K562 (cell line): ENCODE data around the gene MLC1. TPM values are rescaled to one million over a fixed set of nuclear protein-coding genes. Genes with fewer than 3 reads are reported as not detected.

Experiments used
- ATAC-seq: fragments of 200-7000 bp; cut with Tn5 transposase; 3 replicates; pipeline ENCODE4 v1.9.1; 2020; ENCODE audit warnings: moderate library complexity
- BruUV-seq: library from RNA; stranded (reverse); fragments of 400-500 nt; replicated peaks from 2 replicates; lab custom pipeline; 2021; lab: Mats Ljungman, UMichigan
- CTCF ChIA-PET: fragments of 300-600 bp; formaldehyde crosslinking; extraction: SDS; loops from one replicate; lab custom pipeline; 2021; ENCODE audit warnings: low intra/inter-chr PET ratio; lab: Yijun Ruan, JAX
- POLR2A ChIA-PET: fragments of 300-600, 350-650 bp; sonication (Branson Sonifier 250); formaldehyde crosslinking; extraction: SDS; loops from one replicate; lab custom pipeline; 2021; ENCODE audit warnings: antibody characterized with exemption, inconsistent platforms; lab: Yijun Ruan, JAX
- DNase-seq, 4 experiments: peaks; one replicate each; pipeline versions ENCODE4 v3.0.0 to v3.0.0-alpha.2; 2011 to 2018; ENCODE audit warnings: low spot score in 3 of 4, mixed read lengths in 3 of 4; ENCODE audit errors: extremely low read depth in 1 of 4
- FAIRE-seq: peaks from 2 replicates; lab custom pipeline; 2011; peaks lifted over from hg19 to GRCh38; lab: Jason Lieb, UNC
- H2AFZ ChIP-seq: 2 replicates; pipeline ENCODE4 v1.6.0; 2011; ENCODE audit warnings: low read depth, low read length, control low read depth, inconsistent platforms
- H3K27ac ChIP-seq: fragments of 200-600 bp; 3 replicates; pipeline ENCODE4 v1.8.0; 2011; ENCODE audit warnings: low read depth, mild to moderate bottlenecking, control low read depth, inconsistent platforms, low read length, moderate library complexity, mixed read lengths; ENCODE audit errors: extremely low read depth
- H3K27me3 ChIP-seq, 2 experiments: fragments of 300-600 bp in 1 of 2; 2 replicates in 1 of 2; 3 replicates in 1 of 2; pipeline versions ENCODE4 v1.6.0 to v1.8.0; 2011; ENCODE audit warnings: inconsistent platforms in 2 of 2, low read length in 2 of 2, mild to moderate bottlenecking in 1 of 2, mixed read lengths in 1 of 2, moderate library complexity in 1 of 2; ENCODE audit not compliant: control insufficient read depth in 2 of 2, insufficient read depth in 2 of 2
- H3K36me3 ChIP-seq: fragments of 300-600 bp; 3 replicates; pipeline ENCODE4 v1.8.0; 2011; ENCODE audit warnings: mild to moderate bottlenecking, low read length, inconsistent platforms; ENCODE audit not compliant: control insufficient read depth, insufficient read depth
- H3K4me1 ChIP-seq, 2 experiments: fragments of 200-600 bp in 1 of 2; replicated peaks in 1 of 2; 2 replicates in 1 of 2; 3 replicates in 1 of 2; pipeline versions ENCODE4 v1.5.1 to v1.8.0; 2011; ENCODE audit warnings: inconsistent platforms in 2 of 2, low read length in 2 of 2, mild to moderate bottlenecking in 1 of 2, mixed read lengths in 1 of 2, moderate library complexity in 1 of 2; ENCODE audit not compliant: control insufficient read depth in 2 of 2, insufficient read depth in 2 of 2
- H3K4me2 ChIP-seq: 2 replicates; pipeline ENCODE4 v1.6.1; 2011; ENCODE audit warnings: low read length, control low read depth, inconsistent platforms, mixed read lengths; ENCODE audit not compliant: insufficient read depth
- H3K4me3 ChIP-seq: fragments of 200-600 bp; sonication (generic), shearing (Covaris generic); 2 replicates; pipeline ENCODE4 v1.5.1; 2016; ENCODE audit warnings: control low read depth, inconsistent platforms
- H3K79me2 ChIP-seq: fragments of 200-600 bp; 3 replicates; pipeline ENCODE4 v1.8.0; 2011; ENCODE audit warnings: low read length, inconsistent platforms; ENCODE audit not compliant: control insufficient read depth, insufficient read depth
- H3K9ac ChIP-seq, 2 experiments: 2 replicates each; pipeline versions ENCODE4 v1.6.0 to v1.6.1; 2011; ENCODE audit warnings: low read depth in 2 of 2, low read length in 2 of 2, control low read depth in 1 of 2, inconsistent platforms in 1 of 2, mild to moderate bottlenecking in 1 of 2, mixed read lengths in 1 of 2; ENCODE audit not compliant: insufficient read depth in 1 of 2
- H3K9me1 ChIP-seq: one replicate; pipeline ENCODE4 v1.6.0; 2011; ENCODE audit warnings: inconsistent platforms, mild to moderate bottlenecking, low read length, moderate library complexity; ENCODE audit not compliant: control insufficient read depth, insufficient read depth
- H3K9me3 ChIP-seq: replicated peaks from 2 replicates; pipeline ENCODE4 v1.5.1; 2011; ENCODE audit warnings: low read depth, low read length, inconsistent platforms; ENCODE audit not compliant: control insufficient read depth, insufficient read depth
- H4K20me1 ChIP-seq: replicated peaks from 2 replicates; pipeline ENCODE4 v1.6.1; 2011; ENCODE audit warnings: low read length, inconsistent platforms, mixed read lengths; ENCODE audit not compliant: control insufficient read depth, insufficient read depth
- CHD2 ChIP-seq: IDR thresholded peaks from 2 replicates; pipeline ENCODE4 v1.6.1; 2011; ENCODE audit warnings: low read depth, low read length
- ETV5 ChIP-seq: sonication (generic); formaldehyde crosslinking; IDR thresholded peaks from 2 replicates; pipeline ENCODE4 v1.4.0; 2020; ENCODE audit warnings: low read depth, mild to moderate bottlenecking, missing genetic modification reagents
- FOXK2 ChIP-seq, 2 experiments: fragments of 450-650 bp; IDR thresholded peaks in 1 of 2; conservative IDR thresholded peaks in 1 of 2; 2 replicates each; pipeline ENCODE4 v1.6.1; 2016; ENCODE audit warnings: low read depth in 2 of 2, mild to moderate bottlenecking in 1 of 2
- GABPB2 ChIP-seq: fragments of 250-450 bp; sonication (Bioruptor Pico); conservative IDR thresholded peaks from 2 replicates; pipeline ENCODE4 v1.5.1; 2021; ENCODE audit warnings: mild to moderate bottlenecking
- GTF2E2 ChIP-seq: fragments of 200-800 bp; sonication (Bioruptor generic); IDR thresholded peaks from 2 replicates; pipeline ENCODE4 v1.6.1; 2016; ENCODE audit warnings: missing genetic modification characterization, missing compliant biosample characterization
- HCFC1 ChIP-seq: IDR thresholded peaks from 2 replicates; pipeline ENCODE4 v1.6.1; 2012; ENCODE audit warnings: low read depth, low read length, improper control_type of control experiment
- SAFB2 ChIP-seq: fragments of 200-400 bp; formaldehyde crosslinking; IDR thresholded peaks from 2 replicates; pipeline ENCODE4 v1.6.1; 2018; ENCODE audit warnings: borderline replicate concordance, low read length, low read depth, moderate library complexity; ENCODE audit not compliant: severe bottlenecking
- SIN3A ChIP-seq, 2 experiments: fragments of 150-350 bp in 1 of 2; IDR thresholded peaks; 2 replicates each; pipeline ENCODE4 v1.6.1; 2011 to 2016; ENCODE audit warnings: borderline replicate concordance in 2 of 2, low read depth in 2 of 2, low read length in 2 of 2, mild to moderate bottlenecking in 2 of 2, moderate library complexity in 2 of 2; ENCODE audit not compliant: control insufficient read depth in 1 of 2
- SIX5 ChIP-seq, 2 experiments: IDR thresholded peaks; 2 replicates each; pipeline ENCODE4 v1.6.1; 2011; ENCODE audit warnings: low read length in 2 of 2, borderline replicate concordance in 1 of 2, low read depth in 1 of 2, mild to moderate bottlenecking in 1 of 2, moderate library complexity in 1 of 2; ENCODE audit not compliant: insufficient read depth in 1 of 2
- ZBTB33 ChIP-seq: sonication (generic); formaldehyde crosslinking; IDR thresholded peaks from 2 replicates; pipeline ENCODE4 v1.8.1; 2023; ENCODE audit warnings: mild to moderate bottlenecking, missing genetic modification reagents
- ZKSCAN8 ChIP-seq: fragments of 200-800 bp; sonication (Bioruptor generic); IDR thresholded peaks from 2 replicates; pipeline ENCODE4 v1.6.1; 2016; ENCODE audit warnings: missing genetic modification characterization, missing compliant biosample characterization
- ZNF780A ChIP-seq: fragments of 250-450 bp; sonication (Bioruptor Pico); IDR thresholded peaks from 2 replicates; pipeline ENCODE4 v1.5.0; 2021; ENCODE audit warnings: mild to moderate bottlenecking
- WGBS: fragments of 100-300 bp; shearing (Covaris generic); methylation state at CpG from one replicate; pipeline ENCODE4 v1.1.6; 2016; ENCODE audit warnings: low coverage, mixed read lengths; ENCODE audit not compliant: insufficient coverage; ENCODE audit errors: missing lambda C conversion rate; 5-methylcytosine and 5-hydroxymethylcytosine counted together
- in situ Hi-C: fragments of 300-500 bp; cut with MboI; formaldehyde crosslinking; loops from 4 replicates; pipeline ENCODE4 v1.15.0; 2018; ENCODE audit warnings: inconsistent platforms, mixed read lengths
- intact Hi-C: fragments of 100-400 bp; cut with micrococcal nuclease; formaldehyde crosslinking; loops from 2 replicates; pipeline ENCODE4 v1.14.2; 2022
- polyA plus RNA-seq, 8 experiments: library from polyadenylated mRNA; depleted of rRNA in 4 of 8; stranded (reverse) in 5 of 8; unstranded in 3 of 8; fragments of >200 nt; fragmentation: Nextera tagmentation in 2 of 8; fragmentation: Illumina TruSeq in 1 of 8; extraction: Ambion mirVana in 2 of 8; extraction: Trizol in 1 of 8; gene quantifications; 2 replicates each; pipeline versions ENCODE4 v1.2.1 to v1.2.3, GENCODE V29; 2011 to 2014; ENCODE audit warnings: inconsistent platforms in 1 of 8, missing spikeins in 1 of 8
- total RNA-seq, 7 experiments: library from RNA; depleted of rRNA in 6 of 7; stranded (reverse); fragments of >200 nt in 6 of 7; fragmentation: Illumina TruSeq in 2 of 7; extraction: Trizol in 2 of 7; gene quantifications; 2 replicates each; pipeline versions ENCODE4 v1.2.1 to v1.2.3, GENCODE V29; 2011 to 2021; ENCODE audit warnings: low replicate concordance in 1 of 7
- TF ChIP-seq, protein P1 (sequence below): sonication (generic); formaldehyde crosslinking; IDR thresholded peaks from 2 replicates; pipeline ENCODE4 v1.9.0; 2022; ENCODE audit warnings: mild to moderate bottlenecking, missing genetic modification reagents
- TF ChIP-seq, protein P2 (sequence below): sonication (generic); formaldehyde crosslinking; IDR thresholded peaks from 2 replicates; pipeline ENCODE4 v1.4.0; 2020; ENCODE audit warnings: mild to moderate bottlenecking, missing genetic modification reagents
- TF ChIP-seq, protein P3 (sequence below): fragments of 450-650 bp; IDR thresholded peaks from 2 replicates; pipeline ENCODE4 v1.6.1; 2016; ENCODE audit warnings: low read depth, mild to moderate bottlenecking, moderate library complexity

MLC1 gene
- total and polyA plus RNA-seq, 9 of the 15 experiments (the other 6 are each of a cell fraction or from before 2014, with no cell fraction given): 0.06 to 0.98 (median 0.39) TPM

- TF ChIP-seq, protein P1, sequence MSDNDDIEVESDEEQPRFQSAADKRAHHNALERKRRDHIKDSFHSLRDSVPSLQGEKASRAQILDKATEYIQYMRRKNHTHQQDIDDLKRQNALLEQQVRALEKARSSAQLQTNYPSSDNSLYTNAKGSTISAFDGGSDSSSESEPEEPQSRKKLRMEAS (CRISPR knock-in tag): no peak
- TF ChIP-seq ZBTB33 (CRISPR knock-in tag) (peak; percentile 98), ZNF780A (CRISPR knock-in tag) (no peak)
- TF ChIP-seq, all 486 proteins: peak for 6
Measured at GRCh38 chr22:50089682-50090411, 4.6 kb upstream of the MLC1 start, which contains the start of gene MOV10L1 (continued).

DNA sequence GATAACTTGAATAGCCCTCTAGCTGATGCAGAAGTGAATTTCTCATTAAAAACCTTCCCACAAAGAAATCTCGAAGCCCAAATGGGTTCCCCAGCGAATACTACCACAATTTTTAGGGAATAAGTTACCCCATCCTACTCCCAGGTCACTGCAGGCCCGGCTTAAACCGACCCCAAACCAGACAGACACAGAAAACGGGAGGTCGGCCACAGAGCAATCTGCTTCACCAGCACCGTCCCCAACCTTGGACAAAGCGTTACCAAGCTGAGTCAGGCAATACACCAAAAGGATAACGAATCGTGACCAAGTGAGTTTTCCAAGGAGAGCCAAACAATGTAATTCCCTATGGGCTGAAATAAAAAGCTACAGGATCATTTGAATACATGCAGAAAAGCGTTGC lies 4.0 kb upstream of the MLC1 start:
- ChIA-PET CTCF (no interaction called here), POLR2A (interaction anchor here (0.7 kb wide), 1 partner anchor 744 kb away, joined by 3 read pairs; no protein-coding TSS in a partner anchor)
- H3K27ac ChIP-seq: no peak overlapping the region
- in situ Hi-C loops (no loop called here), intact Hi-C loops (no loop called here)
- H3K9me1 ChIP-seq: no peaks in the 10 kb centered on the region
- no peaks in the 10 kb centered on the region for H3K36me3 ChIP-seq
- ATAC-seq (no peak), DNase-seq (no peak), FAIRE-seq (no peak)
- no peak overlapping the region for H3K9ac ChIP-seq
- H3K27me3 ChIP-seq: no peaks in the 10 kb centered on the region
- peaks cover 4% of the 10 kb centered on the region for H3K9me3 ChIP-seq
- H3K4me1 ChIP-seq: peaks cover 4 to 12% of the 10 kb centered on the region in 2 experiments; a peak in 4 of 5 replicates
- no peaks in the 10 kb centered on the region for H4K20me1 ChIP-seq
- H3K4me3 ChIP-seq: no peak overlapping the region
- no peak overlapping the region for H3K4me2 ChIP-seq
- no peaks in the 10 kb centered on the region for H3K79me2 ChIP-seq
- no peak overlapping the region for H2AFZ ChIP-seq
- no TSS peak for BruUV-seq
- WGBS: 78% methylated on average over 8 of the region's 11 CpGs
- TF ChIP-seq, protein P2, sequence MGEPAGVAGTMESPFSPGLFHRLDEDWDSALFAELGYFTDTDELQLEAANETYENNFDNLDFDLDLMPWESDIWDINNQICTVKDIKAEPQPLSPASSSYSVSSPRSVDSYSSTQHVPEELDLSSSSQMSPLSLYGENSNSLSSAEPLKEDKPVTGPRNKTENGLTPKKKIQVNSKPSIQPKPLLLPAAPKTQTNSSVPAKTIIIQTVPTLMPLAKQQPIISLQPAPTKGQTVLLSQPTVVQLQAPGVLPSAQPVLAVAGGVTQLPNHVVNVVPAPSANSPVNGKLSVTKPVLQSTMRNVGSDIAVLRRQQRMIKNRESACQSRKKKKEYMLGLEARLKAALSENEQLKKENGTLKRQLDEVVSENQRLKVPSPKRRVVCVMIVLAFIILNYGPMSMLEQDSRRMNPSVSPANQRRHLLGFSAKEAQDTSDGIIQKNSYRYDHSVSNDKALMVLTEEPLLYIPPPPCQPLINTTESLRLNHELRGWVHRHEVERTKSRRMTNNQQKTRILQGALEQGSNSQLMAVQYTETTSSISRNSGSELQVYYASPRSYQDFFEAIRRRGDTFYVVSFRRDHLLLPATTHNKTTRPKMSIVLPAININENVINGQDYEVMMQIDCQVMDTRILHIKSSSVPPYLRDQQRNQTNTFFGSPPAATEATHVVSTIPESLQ (CRISPR knock-in tag): no peak
- TF ChIP-seq GABPB2 (CRISPR knock-in tag) (no peak), ETV5 (CRISPR knock-in tag) (no peak), SIX5 (IDR thresholded peaks at IDR 0.05; ENCODE audit: borderline replicate concordance in 1 of 2, insufficient read depth in 1 of 2, low read depth in 1 of 2, low read length in 2 of 2) (no peak), GTF2E2 (no peak), FOXK2 (conservative IDR thresholded peaks at IDR 0.05 in 1 of 2, IDR thresholded peaks at IDR 0.05 in 1 of 2; ENCODE audit: low read depth in 2 of 2) (no peak), CHD2 (no peak), SAFB2 (no peak), HCFC1 (no peak), SIN3A (IDR thresholded peaks at IDR 0.05; ENCODE audit: borderline replicate concordance in 2 of 2, control insufficient read depth in 1 of 2, low read depth in 2 of 2, low read length in 2 of 2) (no peak), ZKSCAN8 (no peak)
- TF ChIP-seq, protein P3, sequence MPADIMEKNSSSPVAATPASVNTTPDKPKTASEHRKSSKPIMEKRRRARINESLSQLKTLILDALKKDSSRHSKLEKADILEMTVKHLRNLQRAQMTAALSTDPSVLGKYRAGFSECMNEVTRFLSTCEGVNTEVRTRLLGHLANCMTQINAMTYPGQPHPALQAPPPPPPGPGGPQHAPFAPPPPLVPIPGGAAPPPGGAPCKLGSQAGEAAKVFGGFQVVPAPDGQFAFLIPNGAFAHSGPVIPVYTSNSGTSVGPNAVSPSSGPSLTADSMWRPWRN: no peak
